HG02870 (cell line): ENCODE measurements around the gene TRANK1.

Source experiments
- ATAC-seq: cut with Tn5 transposase; IDR thresholded peaks from one replicate; pipeline ENCODE4 v1.9.1; 2021; ENCODE audit warnings: mild to moderate bottlenecking, moderate library complexity; ENCODE audit not compliant: unreplicated experiment

TRANK1 gene

DNA sequence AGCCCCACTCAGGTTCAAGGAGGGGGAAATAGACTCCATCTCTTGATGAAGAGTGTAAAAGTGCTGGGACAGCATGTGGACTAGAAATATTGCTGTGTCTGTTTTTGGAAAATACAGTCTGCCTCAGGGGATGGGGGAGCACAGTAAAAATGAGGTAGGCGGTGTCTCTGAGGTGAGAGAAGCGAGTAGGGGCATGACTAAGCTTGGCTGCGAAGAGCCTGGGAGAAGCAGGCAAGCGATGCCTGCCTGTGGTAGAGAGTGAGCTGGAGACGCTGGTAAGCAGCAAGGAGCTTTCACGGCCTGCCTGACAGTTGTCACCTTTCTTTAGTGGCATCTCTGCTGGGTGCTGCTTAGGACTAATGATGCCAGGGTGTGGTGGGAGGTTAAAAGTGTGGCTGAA, 131.5 kb downstream of the TRANK1 start:
- ATAC-seq: no peak

DNA sequence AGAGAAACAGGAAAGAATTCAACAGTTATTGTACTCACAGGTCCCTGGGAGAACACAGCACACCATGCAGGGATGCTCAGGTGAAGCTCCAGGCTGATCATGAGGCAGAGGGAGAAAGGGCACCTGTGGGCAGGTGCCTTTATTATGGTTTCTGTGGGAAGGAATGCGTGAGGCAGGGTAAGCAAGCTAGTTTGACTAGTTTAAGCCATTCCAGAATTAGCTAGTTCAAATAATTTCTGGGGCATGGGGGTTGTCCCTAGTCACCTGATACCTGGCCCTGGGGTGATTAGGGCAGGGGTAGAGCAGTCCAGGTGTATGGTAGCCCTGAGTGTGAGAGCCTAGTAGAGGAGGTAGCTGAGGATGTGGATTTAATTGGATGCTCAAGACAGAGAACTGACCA, 132.6 kb downstream of the TRANK1 start:
- ATAC-seq: no peak

DNA sequence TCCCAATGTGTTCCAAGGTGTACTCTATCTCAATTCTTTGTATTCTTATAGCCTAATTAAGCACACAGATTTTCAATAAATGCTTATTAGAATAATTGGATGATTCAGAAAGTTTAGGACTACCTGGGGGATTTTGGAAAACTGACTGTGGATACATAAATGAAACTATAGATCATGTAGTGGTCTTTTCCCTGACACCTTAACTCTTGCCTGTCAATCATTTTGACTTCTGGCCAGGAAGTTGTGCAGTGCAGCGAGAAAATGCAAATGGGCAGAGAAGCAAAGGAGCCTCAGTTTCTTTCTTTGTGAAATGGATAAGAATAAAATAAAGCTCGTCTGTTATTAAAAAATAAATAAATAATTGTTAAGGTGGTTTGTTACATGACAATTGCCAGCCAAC, 133.1 kb downstream of the TRANK1 start:
- no peak for ATAC-seq

DNA sequence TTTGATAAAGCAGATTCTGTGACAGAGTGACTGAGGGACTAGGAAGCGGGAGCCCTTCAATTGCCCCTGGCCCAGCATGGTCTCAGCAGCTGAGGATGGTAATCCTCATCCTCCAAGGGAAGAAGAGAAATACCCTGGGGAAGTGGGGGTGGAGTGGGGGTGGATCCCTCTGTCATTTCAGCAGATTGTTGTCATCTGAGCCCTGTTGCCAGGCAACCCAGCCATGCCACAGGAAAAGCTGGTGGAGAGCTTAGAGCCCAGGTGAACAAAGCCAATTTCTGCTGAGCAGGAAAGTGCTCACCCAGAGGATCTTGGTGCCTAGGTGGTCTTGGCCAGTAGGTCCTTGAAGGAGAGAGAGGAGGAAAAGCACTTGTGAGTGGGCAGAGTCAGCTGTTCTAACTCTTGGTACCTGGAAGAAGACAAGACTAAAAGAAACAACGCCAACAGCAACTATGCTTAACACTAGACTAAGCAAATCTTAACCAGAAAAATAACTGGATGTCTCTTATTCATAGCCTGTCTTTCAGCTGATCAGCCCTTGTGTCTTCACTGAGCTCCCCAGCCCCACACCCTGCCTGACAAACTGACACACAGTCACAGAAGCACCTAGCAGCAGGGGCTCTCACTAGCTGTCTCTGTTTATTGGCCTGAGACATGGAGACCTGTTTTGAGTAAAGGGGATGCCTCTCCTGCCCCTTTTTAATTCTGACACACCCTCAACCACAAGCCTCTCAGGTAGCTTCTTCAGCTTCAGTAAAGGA, 140.4 kb downstream of the TRANK1 start:
- ATAC-seq: no peak

DNA sequence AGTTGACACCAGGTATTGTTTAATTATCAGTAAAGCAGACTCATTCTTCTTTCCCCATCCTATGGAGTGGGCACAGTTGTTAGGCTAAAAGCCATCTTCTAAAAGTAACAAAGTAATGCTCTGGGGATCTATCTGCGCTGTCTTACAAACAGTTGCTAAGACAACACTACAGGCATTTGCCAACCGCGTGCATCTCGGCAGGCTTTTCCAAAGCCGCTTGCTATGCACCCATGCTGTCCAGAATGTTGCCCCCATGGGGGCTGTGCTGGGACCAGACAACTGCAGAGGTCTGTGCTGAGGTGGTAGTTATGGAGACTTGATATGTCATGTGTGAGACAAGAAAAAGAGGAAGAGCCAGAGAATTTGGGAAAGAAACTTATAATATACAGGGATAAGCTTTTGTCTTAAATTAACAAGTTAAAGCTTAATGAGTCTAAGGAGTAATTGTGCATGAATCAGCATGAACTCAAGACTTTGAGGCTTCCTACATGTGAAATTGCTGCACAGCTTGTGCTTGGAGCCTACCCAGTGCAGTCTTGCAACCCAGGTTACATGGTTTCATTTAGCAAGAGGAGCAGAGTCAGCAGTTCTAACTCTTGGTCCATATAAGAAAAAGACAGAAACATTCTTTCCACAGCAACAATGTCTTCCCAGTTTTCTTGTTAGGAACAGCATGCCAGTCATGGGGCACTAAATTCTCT, 141.6 kb downstream of the TRANK1 start:
- no peak for ATAC-seq

DNA sequence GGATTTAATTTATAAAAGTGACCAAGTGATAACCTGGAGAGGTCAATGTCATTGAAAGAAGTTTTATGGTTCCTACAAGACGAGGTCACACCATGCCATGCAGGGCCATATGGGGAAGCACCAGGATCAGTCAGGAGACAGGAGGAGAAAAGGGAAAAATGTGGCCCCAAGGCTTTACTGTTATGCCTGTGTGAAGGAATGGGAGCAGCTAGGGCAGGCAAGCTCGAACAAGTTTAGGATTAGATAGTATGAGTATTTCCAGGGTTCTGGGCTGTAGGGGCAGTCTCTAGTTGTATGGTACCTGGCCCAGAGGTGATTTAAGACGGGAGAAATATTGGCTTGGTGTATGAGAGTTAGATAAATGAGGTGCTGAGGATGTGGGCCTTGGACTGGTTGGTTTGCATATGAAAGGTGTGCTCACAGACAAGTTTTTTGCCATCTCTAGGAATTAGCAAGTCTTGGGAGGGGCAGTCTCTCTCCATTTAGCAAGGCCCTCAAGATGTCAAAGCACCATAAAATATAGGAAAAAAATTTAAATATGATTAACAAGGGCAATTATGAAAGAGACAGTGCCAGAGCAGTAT, 144.2 kb downstream of the TRANK1 start:
- ATAC-seq: no peak

DNA sequence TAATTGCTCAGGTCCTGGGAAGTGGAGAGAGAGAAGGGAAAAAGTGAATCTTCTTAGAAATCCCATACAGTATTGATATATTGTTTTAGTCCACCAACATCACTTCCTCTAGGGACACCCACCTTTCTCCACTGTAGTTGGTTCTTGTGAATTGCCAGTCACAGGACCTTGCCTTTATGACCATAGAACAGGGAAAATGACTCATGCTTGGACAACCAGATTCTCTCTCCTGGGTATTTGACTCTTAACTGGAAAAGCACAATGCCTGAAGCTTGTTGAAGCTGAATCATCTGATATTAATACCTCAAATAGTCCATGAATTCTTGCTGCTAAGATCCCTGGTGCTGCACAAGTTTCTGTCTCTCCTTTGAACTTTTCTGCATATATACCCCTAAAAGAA, 148.0 kb downstream of the TRANK1 start:
- no peak for ATAC-seq

DNA sequence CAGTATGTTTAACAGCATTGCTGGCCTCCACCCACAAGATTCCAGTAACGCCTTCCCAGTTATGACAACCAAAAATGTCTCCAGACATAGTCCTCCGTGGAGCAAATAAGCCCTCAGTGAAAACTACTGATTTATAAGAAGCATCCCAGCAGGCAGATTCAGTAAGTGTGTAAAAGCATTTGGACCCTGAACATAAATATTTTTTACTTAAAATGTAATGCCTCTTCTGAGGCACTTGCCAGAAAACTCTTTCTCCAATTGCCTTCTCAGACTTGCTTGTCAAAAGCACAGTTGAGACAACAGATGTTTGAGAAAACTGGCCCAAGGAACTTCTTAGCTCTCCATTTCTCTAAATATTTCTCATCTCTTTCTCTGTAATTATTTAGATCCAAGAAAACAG, 148.7 kb downstream of the TRANK1 start:
- ATAC-seq: no peak

DNA sequence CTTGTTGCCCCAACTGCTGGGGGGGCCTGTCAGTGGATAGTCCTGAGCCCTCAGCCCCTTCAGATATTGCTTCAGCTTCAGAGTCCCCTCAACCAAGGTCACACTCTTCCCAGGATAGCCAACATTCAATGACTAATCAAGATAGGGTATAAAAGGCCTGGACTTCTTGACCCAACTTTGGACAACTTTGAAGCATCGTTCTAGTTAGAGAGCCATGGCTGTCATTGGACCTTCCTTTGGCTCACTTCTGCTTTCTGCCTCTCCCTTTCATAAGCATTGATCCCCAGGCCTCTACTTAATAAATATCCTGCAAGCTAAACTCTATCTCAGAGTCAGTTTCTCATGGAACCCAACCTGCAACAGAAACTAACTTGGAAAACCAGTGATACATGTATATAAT, 149.2 kb downstream of the TRANK1 start:
- no peak for ATAC-seq

DNA sequence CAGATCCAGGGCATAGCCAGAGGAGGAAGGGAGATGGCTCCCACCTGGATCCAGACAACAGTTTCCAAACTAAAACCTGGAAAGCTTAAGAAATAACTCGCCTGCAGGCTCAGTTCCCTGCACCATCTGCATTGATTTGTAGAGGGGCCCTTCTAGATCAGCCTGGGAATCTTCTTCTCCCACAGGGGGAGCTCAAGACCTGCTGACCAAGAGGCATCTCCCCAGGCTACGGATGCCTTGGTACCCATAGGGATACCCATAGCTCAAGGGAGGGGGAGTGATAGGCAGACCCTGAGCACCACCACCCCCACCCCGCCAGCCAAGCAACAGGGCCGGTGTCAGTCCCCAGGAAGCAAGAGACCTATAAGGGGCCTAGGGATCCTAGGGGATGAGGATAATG, 152.5 kb downstream of the TRANK1 start:
- peak; percentile 49 for ATAC-seq

DNA sequence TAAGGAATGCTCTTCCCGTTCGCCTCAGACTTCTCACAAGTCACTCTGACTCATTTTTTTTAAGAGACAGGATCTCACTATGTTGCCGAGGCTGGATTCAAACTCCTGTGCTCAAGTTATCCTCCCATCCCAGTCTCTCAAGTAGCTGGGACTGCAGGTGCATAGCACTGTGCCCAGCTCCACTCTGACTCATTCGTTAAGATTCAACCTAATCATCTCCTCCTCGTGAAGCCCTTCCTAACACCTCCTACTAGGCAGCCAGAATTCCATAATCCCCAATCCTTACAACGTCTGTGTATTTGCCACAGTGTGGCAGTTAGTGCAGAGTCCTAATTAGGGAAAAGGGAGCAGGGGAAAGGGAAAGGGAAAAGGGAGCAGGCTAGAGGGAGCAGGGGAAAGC, 154.1 kb downstream of the TRANK1 start:
- no peak for ATAC-seq

DNA sequence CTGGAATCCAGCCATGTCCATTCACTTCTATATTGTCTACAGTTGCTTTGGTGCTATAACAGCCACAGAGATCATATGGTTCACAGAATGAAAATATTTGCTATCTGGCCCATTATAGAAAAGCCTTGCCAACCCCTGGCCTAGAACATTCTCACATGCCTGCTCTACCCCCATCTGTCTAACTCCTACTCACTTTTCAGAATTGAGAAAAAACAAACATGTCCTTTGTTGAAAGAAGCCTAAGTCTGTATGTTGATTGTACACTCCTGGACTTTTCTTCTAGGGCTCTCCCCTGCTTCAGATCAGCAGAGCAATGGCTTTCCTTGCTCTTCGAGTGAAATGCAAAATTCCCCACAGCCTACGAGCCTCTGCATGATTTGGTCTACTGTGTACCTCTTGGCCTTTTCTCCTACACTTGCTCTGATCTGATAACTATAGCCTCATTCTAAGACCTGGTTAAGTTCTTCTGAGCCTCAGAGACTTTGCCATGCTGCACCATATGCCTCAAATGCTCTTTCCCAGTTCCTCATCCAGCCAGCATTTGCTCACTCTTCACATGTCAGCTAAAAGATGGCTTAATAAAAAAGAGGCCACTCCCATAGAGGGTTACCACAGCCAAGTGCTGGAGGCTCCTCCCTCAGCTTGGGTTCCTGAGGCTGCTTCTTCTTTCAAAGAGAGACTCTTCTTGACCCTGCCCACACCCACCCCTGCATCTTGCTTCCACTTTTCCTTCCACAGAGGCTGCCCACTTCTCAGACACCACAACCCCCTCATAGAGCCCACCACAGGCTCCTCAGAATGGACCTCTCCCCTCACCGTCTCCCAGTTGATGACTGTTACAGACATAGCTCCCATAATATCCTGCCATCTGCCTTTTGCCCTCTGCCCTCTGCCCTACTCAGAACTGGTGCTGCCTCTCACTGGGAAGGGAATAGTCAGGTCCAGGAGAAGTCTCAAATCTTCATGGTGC, 157.6 kb downstream of the TRANK1 start:
- ATAC-seq: no peak

DNA sequence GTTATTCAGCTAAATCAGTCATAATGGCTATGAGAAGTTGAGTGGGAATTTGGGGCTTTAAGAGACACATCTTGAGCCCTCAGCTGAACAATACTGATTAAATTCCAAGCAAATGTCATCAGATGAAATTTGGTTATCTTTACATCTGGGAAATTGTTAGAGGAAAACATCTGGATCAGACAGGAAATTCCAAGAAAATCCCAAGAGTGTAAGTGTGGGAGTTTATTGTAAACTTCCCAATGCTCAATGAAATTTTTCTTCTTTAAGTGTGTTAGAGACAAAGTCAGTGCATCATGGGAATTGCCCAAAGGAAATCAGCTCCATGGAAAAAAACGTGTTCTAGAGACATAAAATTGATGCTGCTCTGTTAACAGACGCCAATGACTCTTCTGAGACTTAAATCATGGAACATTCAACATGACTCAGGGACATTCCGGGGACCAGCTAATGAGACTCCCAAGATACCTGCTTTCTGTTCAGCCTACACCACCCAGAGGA, 160.7 kb downstream of the TRANK1 start:
- no peak for ATAC-seq

DNA sequence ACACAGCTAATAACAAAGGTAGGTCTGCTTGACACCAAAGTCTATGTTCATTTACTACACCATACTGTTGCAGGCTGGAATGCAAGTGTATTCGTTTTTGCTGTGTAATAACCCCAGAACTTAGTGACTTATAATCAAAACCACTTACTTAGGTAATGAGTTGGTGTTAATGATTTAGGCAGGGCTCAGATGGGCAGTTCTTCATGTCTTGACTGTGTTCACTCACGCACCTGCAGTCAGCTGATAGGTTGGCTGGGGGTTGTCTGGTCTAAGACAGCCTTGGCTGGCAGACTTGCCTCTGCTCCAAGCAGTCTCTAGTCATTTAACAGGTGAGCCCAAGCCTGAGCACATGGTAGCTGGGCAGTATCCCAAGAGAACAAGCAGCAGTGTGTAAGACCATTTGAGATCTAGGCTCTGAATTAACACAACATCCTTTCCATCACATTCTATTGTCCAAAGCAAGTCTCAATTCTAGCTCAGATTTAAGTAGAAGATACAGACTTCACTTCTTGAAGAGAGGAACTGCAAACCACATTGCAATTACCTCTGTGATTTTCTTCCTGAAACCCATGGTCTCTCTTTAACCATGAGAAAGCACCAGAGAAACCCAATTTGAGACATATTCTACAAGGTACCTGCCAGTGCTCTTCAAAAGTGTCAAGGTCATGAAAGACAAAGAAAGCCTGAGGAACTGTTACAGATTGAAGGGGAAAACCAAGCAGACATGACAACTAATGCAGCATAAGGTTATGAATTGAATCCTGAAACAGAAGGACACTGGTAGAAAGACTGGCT, 167.2 kb downstream of the TRANK1 start:
- ATAC-seq: peak; percentile 61
